HEK293 (cell line): ENCODE data around the gene SLC4A8.

ENCODE experiments used
- CTCF ChIA-PET: fragments of 350-600 bp; formaldehyde crosslinking; extraction: SDS; loops from one replicate; lab custom pipeline; 2021; ENCODE audit warnings: antibody characterized with exemption; lab: Yijun Ruan, JAX
- POLR2A ChIA-PET: fragments of 300-600 bp; formaldehyde crosslinking; extraction: SDS; loops from one replicate; lab custom pipeline; 2020; ENCODE audit warnings: antibody characterized with exemption, inconsistent platforms; lab: Yijun Ruan, JAX
- H3K27ac ChIP-seq: fragments of 200-500 bp; sonication (Bioruptor generic); 2 replicates; pipeline ENCODE4 v1.5.1; 2014; ENCODE audit warnings: low read depth, low read length, control low read depth, inconsistent platforms; ENCODE audit errors: extremely low read depth
- H3K36me3 ChIP-seq, 2 experiments: fragments of 200-500 bp in 1 of 2; sonication (Bioruptor generic) in 1 of 2; 1 replicate in 1 of 2; 2 replicates in 1 of 2; pipeline ENCODE4 v1.5.1; 2014 to 2017; ENCODE audit warnings: inconsistent platforms in 2 of 2, low read length in 2 of 2; ENCODE audit not compliant: control insufficient read depth in 2 of 2, insufficient read depth in 1 of 2
- H3K4me1 ChIP-seq: fragments of 200-500 bp; sonication (Bioruptor generic); 2 replicates; pipeline ENCODE4 v1.5.1; 2014; ENCODE audit warnings: mild to moderate bottlenecking, low read length, inconsistent platforms; ENCODE audit not compliant: control insufficient read depth, insufficient read depth
- H3K4me3 ChIP-seq: 2 replicates; pipeline ENCODE4 v1.5.1; 2011; ENCODE audit warnings: low read depth, mild to moderate bottlenecking, control low read depth, low read length, moderate library complexity
- H3K9me3 ChIP-seq: fragments of 200-500 bp; sonication (Bioruptor generic); 2 replicates; pipeline ENCODE4 v1.5.1; 2014; ENCODE audit warnings: low read depth, low read length, inconsistent platforms; ENCODE audit not compliant: control insufficient read depth, insufficient read depth
- GLIS1 ChIP-seq: fragments of 450-650 bp; formaldehyde crosslinking; IDR thresholded peaks from 2 replicates; pipeline ENCODE4 v1.5.1; 2016; ENCODE audit warnings: missing biosample characterization, missing genetic modification characterization
- SP7 ChIP-seq: fragments of 450-650 bp; formaldehyde crosslinking; IDR thresholded peaks from 2 replicates; pipeline ENCODE4 v1.5.1; 2016; ENCODE audit warnings: missing biosample characterization, missing genetic modification characterization
- TCF7L2 ChIP-seq: IDR thresholded peaks from 2 replicates; pipeline ENCODE4 v1.6.1; 2011; ENCODE audit warnings: low read depth, mild to moderate bottlenecking, inconsistent platforms, low read length, moderate library complexity, borderline replicate concordance
- ZNF121 ChIP-seq: fragments of 450-650 bp; formaldehyde crosslinking; IDR thresholded peaks from 2 replicates; pipeline ENCODE4 v1.5.1; 2016; ENCODE audit warnings: missing biosample characterization, missing genetic modification characterization
- ZNF239 ChIP-seq: fragments of 450-650 bp; formaldehyde crosslinking; IDR thresholded peaks from 2 replicates; pipeline ENCODE4 v1.5.1; 2016; ENCODE audit warnings: missing biosample characterization, missing genetic modification characterization
- ZNF24 ChIP-seq: fragments of 450-650 bp; formaldehyde crosslinking; IDR thresholded peaks from 2 replicates; pipeline ENCODE4 v1.5.1; 2016; ENCODE audit warnings: missing biosample characterization, missing genetic modification characterization
- ZNF596 ChIP-seq: fragments of 450-650 bp; IDR thresholded peaks from 2 replicates; pipeline ENCODE4 v1.5.0; 2018; ENCODE audit warnings: missing biosample characterization, mild to moderate bottlenecking, missing genetic modification characterization, moderate library complexity
- ZNF623 ChIP-seq: fragments of 450-650 bp; formaldehyde crosslinking; IDR thresholded peaks from 2 replicates; pipeline ENCODE4 v1.5.1; 2016; ENCODE audit warnings: missing biosample characterization, missing genetic modification characterization
- ZNF660 ChIP-seq: fragments of 450-650 bp; IDR thresholded peaks from 2 replicates; pipeline ENCODE4 v1.5.1; 2018; ENCODE audit warnings: missing biosample characterization, mild to moderate bottlenecking, missing genetic modification characterization
- TF ChIP-seq, protein P1 (sequence below): fragments of 450-650 bp; formaldehyde crosslinking; IDR thresholded peaks from 2 replicates; pipeline ENCODE4 v1.5.1; 2017; ENCODE audit warnings: missing biosample characterization, missing genetic modification characterization
- TF ChIP-seq, protein P2 (sequence below): fragments of 450-650 bp; formaldehyde crosslinking; IDR thresholded peaks from 2 replicates; pipeline ENCODE4 v1.5.1; 2016; ENCODE audit warnings: missing biosample characterization, missing genetic modification characterization
- TF ChIP-seq, protein P3 (sequence below): fragments of 450-650 bp; formaldehyde crosslinking; IDR thresholded peaks from 2 replicates; pipeline ENCODE4 v1.5.1; 2016; ENCODE audit warnings: missing biosample characterization, missing genetic modification characterization
- TF ChIP-seq, protein P4 (sequence below): fragments of 450-650 bp; formaldehyde crosslinking; IDR thresholded peaks from 2 replicates; pipeline ENCODE4; 2016; ENCODE audit warnings: missing biosample characterization, missing genetic modification characterization
- TF ChIP-seq, protein P5 (sequence below): fragments of 450-650 bp; formaldehyde crosslinking; IDR thresholded peaks from 2 replicates; pipeline ENCODE4 v1.5.1; 2016; ENCODE audit warnings: missing biosample characterization, missing genetic modification characterization, low read depth
- TF ChIP-seq, protein P6 (sequence below): fragments of 450-650 bp; formaldehyde crosslinking; IDR thresholded peaks from 2 replicates; pipeline ENCODE4 v1.5.1; 2016; ENCODE audit warnings: missing biosample characterization, missing genetic modification characterization

SLC4A8 gene

DNA sequence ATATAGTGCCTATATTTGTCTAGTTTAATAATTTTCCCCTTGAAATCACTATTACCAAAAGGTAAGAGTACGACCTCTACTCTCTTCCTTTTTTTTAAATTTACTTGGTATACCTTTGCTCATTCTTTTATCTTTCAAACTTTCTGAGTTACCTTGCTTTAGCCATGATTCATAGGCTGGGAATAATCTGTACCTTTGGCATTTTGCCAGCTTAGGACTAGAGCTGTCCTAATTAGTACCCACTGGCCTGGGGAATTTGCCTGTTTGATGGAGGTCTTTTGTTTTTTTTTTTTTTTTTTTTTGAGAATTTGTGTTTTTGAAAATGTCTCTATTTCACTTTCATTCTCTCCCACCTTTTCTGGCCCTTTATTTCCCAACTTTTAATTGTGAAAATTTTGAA lies 8.7 kb upstream of the SLC4A8 start (continued):
- TF ChIP-seq ZNF121 (tag by site-specific recombination) (no peak), ZNF623 (tag by site-specific recombination) (no peak), SP7 (tag by site-specific recombination) (peak; percentile 45; the same call in 1 of the 2 replicates), ZNF596 (no peak), GLIS1 (tag by site-specific recombination) (no peak), ZNF660 (tag by site-specific recombination) (peak; percentile 69; the same call in 1 of the 2 replicates)
- TF ChIP-seq, protein P1, sequence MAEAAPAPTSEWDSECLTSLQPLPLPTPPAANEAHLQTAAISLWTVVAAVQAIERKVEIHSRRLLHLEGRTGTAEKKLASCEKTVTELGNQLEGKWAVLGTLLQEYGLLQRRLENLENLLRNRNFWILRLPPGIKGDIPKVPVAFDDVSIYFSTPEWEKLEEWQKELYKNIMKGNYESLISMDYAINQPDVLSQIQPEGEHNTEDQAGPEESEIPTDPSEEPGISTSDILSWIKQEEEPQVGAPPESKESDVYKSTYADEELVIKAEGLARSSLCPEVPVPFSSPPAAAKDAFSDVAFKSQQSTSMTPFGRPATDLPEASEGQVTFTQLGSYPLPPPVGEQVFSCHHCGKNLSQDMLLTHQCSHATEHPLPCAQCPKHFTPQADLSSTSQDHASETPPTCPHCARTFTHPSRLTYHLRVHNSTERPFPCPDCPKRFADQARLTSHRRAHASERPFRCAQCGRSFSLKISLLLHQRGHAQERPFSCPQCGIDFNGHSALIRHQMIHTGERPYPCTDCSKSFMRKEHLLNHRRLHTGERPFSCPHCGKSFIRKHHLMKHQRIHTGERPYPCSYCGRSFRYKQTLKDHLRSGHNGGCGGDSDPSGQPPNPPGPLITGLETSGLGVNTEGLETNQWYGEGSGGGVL, result no peak
- TF ChIP-seq, protein P2, sequence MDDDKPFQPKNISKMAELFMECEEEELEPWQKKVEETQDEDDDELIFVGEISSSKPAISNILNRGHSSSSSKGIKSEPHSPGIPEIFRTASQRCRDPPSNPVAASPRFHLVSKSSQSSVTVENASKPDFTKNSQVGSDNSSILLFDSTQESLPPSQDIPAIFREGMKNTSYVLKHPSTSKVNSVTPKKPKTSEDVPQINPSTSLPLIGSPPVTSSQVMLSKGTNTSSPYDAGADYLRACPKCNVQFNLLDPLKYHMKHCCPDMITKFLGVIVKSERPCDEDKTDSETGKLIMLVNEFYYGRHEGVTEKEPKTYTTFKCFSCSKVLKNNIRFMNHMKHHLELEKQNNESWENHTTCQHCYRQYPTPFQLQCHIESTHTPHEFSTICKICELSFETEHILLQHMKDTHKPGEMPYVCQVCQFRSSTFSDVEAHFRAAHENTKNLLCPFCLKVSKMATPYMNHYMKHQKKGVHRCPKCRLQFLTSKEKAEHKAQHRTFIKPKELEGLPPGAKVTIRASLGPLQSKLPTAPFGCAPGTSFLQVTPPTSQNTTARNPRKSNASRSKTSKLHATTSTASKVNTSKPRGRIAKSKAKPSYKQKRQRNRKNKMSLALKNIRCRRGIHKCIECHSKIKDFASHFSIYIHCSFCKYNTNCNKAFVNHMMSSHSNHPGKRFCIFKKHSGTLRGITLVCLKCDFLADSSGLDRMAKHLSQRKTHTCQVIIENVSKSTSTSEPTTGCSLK (tag by site-specific recombination), result no peak
- TF ChIP-seq, protein P3, sequence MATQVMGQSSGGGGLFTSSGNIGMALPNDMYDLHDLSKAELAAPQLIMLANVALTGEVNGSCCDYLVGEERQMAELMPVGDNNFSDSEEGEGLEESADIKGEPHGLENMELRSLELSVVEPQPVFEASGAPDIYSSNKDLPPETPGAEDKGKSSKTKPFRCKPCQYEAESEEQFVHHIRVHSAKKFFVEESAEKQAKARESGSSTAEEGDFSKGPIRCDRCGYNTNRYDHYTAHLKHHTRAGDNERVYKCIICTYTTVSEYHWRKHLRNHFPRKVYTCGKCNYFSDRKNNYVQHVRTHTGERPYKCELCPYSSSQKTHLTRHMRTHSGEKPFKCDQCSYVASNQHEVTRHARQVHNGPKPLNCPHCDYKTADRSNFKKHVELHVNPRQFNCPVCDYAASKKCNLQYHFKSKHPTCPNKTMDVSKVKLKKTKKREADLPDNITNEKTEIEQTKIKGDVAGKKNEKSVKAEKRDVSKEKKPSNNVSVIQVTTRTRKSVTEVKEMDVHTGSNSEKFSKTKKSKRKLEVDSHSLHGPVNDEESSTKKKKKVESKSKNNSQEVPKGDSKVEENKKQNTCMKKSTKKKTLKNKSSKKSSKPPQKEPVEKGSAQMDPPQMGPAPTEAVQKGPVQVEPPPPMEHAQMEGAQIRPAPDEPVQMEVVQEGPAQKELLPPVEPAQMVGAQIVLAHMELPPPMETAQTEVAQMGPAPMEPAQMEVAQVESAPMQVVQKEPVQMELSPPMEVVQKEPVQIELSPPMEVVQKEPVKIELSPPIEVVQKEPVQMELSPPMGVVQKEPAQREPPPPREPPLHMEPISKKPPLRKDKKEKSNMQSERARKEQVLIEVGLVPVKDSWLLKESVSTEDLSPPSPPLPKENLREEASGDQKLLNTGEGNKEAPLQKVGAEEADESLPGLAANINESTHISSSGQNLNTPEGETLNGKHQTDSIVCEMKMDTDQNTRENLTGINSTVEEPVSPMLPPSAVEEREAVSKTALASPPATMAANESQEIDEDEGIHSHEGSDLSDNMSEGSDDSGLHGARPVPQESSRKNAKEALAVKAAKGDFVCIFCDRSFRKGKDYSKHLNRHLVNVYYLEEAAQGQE (tag by site-specific recombination), result peak; percentile 53; the same call in 1 of the 2 replicates
- TF ChIP-seq, all 188 proteins: peak for 4

DNA sequence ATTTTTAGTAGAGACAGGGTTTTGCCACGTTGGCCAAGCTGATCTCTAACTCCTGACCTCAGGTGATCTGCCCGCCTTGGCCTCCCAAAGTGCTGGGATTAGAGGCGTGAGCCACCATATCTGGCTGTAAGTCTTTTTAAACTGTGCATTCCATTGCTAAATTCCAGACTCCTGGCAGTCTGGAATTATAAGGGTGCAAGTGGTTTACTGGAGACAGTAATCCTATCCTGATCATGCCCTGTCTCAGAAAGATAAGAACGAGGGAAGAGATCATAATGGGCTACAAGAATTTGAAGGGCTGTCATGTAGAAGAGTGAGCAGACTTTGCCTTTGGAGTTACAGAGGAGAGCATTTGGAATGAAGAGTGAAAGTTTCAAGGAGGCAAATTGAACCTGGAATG lies 6.8 kb upstream of the SLC4A8 start:
- no peak overlapping the region for H3K27ac ChIP-seq
- ChIA-PET CTCF (interaction anchor here (0.6 to 5.7 kb wide), 6 partner anchors 8 to 407 kb away, joined by 3 to 115 read pairs (median 4); no protein-coding TSS in a partner anchor), POLR2A (interaction anchor here (2.1 kb wide), 1 partner anchor 11 kb away, joined by 7 read pairs; no protein-coding TSS in a partner anchor)
- H3K36me3 ChIP-seq, result no peaks in the 10 kb centered on the region
- no peaks in the 10 kb centered on the region for H3K4me1 ChIP-seq
- no peak for TF ChIP-seq ZNF24 (tag by site-specific recombination)
- TF ChIP-seq ZNF239, result no peak
- TF ChIP-seq TCF7L2, result no peak
- TF ChIP-seq, protein P4, sequence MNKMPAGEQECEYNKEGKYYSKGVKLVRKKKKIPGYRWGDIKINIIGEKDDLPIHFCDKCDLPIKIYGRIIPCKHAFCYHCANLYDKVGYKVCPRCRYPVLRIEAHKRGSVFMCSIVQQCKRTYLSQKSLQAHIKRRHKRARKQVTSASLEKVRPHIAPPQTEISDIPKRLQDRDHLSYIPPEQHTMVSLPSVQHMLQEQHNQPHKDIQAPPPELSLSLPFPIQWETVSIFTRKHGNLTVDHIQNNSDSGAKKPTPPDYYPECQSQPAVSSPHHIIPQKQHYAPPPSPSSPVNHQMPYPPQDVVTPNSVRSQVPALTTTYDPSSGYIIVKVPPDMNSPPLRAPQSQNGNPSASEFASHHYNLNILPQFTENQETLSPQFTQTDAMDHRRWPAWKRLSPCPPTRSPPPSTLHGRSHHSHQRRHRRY (tag by site-specific recombination), result no peak
- TF ChIP-seq, protein P5, sequence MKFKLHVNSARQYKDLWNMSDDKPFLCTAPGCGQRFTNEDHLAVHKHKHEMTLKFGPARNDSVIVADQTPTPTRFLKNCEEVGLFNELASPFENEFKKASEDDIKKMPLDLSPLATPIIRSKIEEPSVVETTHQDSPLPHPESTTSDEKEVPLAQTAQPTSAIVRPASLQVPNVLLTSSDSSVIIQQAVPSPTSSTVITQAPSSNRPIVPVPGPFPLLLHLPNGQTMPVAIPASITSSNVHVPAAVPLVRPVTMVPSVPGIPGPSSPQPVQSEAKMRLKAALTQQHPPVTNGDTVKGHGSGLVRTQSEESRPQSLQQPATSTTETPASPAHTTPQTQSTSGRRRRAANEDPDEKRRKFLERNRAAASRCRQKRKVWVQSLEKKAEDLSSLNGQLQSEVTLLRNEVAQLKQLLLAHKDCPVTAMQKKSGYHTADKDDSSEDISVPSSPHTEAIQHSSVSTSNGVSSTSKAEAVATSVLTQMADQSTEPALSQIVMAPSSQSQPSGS, result no peak
- TF ChIP-seq, protein P6, sequence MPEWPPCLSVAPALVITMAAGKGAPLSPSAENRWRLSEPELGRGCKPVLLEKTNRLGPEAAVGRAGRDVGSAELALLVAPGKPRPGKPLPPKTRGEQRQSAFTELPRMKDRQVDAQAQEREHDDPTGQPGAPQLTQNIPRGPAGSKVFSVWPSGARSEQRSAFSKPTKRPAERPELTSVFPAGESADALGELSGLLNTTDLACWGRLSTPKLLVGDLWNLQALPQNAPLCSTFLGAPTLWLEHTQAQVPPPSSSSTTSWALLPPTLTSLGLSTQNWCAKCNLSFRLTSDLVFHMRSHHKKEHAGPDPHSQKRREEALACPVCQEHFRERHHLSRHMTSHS (tag by site-specific recombination), result no peak
- H3K4me3 ChIP-seq, result no peak overlapping the region
- no peaks in the 10 kb centered on the region for H3K9me3 ChIP-seq
